Fibroblast of upper back skin (primary cell): ENCODE data around the gene CARD14.

Source experiments
- DNase-seq: peaks from one replicate; pipeline ENCODE4 v3.0.0-alpha.2; 2013

The CARD14 gene

DNA sequence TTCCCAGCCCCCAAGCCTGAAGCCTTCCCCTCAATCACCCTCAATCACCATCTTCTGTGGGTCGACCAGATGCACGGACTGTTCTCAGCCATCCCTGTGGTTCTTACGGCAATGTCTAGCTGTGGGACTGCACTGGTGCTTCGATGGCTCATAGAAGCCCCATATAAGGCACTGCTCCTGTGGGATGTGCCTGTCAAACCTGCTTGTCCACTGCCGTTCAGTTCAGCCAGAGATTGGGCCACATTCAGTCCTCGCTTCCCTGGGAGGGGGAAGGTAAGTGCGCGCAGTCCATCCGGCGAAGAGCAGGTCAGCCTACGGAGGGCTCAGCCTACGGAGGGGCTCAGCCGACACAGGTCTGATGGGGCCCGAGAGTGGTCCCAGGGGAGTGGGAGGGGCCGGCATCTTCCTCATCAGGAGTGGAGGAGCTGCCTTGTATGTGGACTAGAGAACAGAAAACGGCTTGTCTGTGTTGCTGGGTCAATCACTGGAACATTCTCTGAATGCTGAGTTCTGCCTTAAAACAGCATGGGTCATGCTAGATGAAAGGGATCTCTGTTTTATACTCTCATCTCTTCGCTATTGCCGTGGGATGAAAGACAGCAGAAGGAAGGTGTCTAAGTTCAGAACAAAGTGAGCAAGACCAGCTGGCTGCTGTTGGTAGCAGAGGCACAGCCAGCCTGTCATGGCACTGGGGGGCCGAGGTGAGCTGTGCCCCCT is at the start of gene CARD14:
CARD14 (plus strand) TSS at position 247 of the 717 bp plus-strand sequence. CDS start 11,409 bp downstream, outside the sequence.
- DNase-seq = no peak

DNA sequence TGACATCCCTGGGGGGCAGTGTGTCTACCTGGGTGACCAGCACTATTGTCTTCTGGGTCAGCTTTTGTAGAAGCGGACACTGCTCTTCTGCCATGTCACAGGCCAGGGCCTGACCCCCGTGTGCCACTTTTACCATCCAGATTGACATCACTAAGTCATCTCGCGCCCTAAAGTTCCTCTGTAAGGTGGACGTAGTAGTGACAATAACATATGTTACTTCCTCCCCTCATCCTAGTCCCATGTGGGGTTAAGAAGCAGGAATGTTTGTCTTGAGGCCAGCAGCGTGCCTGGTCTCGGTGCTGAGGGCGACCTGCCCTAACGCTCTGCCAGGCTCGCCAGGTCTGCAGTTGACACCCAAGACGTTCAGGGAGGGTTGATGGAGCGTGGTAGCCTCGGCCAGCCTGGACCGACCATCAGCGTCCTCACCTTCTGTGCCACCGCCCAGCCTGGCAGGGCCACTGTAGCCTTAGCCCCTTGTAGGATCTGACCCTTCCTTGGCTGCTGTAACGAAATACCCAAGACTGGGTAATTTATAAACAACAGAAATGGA is 47.7 kb upstream of the CARD14 start:
- no peak for DNase-seq

DNA sequence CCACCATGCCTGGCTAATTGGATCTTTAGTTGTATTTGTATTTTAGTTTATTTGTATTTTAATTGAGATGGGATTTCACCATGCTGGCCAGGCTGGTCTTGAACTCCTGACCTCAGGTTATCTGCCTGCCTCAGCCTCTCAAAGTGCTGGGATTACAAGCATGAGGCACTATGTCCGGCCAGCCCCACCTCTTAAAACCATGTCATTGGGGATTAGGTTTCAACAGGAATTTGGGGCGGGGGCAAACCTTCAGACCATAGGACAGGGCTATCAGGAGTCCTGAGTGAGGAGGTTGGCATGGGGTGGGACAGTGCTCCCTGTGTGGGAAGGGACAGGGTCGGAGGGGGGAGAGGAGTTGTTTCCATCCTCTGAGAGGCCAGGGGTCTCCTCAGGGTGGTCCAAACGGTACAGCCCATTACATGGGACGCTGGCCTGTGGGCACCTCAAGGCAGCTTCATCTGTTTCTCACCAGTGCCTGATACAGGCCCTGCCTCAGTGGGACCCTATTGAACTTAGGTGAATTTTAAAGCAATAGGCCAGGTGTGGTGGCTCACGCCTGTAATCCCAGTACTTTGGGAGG is 46.8 kb upstream of the CARD14 start:
- no peak for DNase-seq

DNA sequence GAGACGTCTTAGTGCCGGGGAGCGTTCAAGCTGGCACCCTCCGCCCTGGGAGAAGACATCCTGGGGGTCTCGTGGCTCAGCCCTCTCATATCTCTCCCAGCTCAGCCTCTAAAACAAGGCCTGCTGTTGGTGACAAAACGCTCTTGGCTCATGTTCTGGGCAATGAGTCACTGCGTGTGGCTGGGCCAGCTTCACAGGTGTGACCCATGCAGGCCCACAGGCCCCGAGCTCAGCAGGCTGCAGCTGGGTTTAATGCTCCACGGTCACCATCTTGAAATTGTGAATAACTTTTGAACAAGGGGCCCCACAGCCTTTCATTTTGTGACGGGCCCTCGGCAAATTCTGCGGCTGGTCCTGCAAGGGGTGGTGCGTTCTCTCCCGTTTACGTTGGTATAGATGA is 46.0 kb upstream of the CARD14 start:
- DNase-seq = peak; percentile 31

DNA sequence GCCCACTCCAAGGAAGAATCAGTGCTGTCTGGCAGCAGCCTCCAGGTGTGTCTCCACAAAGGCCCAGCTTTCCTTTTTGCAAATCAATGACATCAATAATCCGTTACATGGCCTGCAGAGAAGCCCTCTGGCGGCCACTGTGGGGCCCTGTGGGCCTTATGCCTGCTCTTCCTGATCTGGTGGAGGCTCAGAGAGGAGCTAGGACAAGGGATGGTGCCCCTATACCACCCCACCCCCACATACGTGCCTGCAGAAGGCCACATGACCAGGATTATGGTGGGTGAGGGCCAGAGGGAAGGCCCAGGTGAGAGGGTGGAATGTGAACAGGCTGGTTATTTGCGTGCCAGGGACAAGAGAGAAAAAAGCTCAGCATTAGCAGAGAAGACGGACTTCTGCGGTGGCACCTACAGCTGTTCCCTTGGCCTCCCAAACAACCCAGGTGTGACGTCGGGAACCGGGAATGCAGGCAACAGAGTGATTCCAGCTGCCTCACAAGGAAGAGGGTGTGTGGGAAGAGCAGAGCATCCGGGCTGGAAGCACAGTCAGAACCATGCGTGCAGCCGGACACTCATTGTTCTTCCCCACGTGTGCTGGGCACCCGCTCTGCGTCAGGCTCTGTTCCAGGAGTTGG is 45.4 kb upstream of the CARD14 start:
- peak; percentile 45 for DNase-seq

DNA sequence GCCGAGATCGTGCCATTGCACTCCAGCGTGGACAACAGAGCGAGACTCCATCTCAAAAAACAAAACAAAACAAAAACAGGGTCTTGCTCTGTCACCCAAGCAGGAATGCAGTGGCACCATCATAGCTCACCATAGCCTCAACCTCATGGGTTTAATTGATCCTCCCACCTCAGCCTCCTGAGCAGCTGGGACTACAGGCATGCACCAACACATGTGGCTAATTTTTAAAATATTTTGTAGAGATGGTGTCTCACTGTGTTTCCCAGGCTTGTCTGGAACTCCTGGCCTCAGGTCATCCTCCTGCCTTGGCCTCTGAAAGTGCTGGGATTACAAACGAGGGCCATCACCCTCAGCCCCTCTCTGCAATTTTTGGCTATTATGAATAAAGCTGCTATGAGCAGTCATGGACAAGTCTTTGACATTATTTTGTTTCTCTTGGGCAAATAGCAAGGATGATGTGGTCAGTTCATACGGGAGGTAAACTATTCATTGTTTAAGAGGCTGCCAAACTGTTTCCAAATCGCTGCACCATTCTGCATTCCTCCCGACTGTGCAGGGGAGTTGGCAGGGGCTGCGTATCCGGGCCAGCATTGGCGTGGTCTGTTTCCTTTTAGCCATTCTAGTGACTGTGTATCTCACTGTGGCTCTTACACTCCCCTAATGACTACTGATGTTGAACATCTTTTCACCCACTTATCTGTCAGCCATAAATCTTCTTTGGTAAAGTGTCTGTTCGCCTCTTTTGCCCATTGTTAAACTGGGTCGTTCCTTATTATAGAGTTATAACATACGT is 44.0 kb upstream of the CARD14 start:
- DNase-seq = peak; percentile 85

DNA sequence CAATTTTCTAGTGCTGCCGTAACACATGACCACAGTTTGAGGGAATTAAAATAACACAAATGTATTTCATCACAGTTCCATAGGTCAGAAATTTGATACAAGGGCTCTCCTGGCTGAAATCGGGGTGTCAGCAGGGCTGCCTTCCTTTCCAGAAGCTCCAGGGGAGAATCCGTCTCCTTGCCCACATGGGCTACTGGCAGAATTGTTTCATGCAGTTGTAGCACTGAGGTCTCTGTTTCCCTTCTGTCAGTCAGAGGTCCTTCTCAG is 43.4 kb upstream of the CARD14 start:
- DNase-seq = no peak

DNA sequence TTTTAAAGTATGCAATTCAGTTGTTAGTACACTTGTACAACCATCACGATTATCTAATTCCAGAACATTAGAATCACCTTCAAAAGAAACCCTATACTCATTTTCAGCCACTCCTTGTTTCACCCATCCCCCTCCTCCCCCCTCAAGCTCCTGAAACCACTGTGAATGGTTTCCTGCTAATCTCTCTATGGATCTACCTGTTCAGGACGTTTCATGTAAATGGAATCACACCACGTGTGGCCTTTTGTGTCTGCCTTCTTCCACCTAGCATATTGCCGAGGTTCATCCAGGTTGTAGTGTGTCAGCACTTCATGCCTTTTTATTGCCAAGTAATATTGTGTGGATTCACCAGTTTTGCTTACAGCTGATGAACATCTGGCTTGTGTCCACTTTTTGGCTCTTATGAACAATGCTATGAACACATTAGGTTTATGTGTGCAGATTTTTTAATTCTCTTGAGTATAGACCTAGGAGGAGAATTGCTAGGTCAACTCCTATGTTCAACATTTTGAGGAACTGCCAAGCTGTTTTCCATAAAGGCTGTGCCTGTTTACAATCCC is 40.7 kb upstream of the CARD14 start:
- DNase-seq = no peak

DNA sequence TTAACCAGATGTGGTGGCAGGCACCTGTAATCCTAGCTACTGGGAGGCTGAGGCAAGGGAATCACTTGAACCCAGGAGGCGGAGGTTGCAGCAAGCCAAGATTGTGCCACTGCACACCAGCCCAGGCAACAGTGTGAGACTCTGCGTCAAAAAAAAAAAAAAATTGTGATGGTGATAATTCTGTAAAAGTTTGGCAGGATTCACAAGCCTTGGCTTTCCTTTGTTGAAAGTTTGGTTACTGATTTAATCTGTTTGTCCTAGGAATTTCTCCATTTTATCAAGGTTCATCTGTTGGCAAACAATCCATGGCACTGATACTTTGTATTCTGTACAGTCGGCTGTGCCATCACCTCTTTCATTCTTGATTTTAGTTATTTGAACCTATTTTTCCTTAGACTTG is 38.8 kb upstream of the CARD14 start:
- no peak for DNase-seq

DNA sequence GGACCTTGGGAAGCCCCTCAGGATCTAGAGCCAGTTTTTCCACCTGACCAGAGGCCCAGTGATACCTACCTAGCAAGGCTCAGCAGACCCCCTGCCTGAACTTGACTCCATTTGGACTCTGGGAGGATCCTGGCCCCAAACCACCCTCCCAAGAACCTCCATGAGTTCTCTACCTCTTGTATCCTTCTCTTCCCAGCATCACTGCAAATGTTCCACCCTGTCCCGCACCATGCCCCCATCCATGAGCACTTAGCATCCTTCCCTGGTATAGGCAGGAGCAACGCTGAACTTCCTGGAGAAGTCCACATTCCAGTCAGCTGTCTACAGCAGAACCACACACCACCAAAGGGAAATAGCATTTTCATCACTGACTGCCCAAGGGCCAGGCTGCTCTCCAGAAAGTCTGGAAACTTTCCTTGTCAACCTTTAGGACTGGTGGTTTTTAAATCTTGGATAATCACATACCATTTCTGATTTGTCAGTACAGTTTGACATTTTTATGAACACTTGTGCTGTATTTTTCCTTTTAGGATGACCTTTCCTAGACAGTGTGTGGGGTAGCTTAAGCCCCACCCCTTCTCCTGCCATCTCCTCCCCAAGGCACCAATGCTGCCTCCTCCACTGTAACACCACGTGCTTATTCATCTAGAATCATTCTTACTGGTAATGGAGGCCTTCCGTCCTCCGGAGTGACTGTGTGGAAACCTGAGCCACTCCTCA is 36.8 kb upstream of the CARD14 start:
- no peak for DNase-seq

DNA sequence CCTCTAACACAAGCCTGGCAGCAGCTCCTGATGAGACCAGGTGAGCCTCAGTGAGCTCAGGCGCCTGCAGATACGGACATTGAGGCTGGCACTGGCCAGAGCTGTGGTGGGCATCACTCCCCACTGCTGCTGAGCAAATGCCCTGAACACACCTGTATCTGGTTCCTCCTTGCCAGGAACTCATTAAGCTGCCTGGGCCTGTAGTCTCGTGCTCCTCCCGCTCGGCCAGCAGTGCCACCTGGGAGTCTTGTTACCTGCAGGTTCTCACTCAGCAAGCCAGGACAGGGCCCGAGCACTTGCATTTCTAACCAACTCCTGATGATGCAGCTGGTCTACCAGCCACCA is 36.2 kb upstream of the CARD14 start:
- no peak for DNase-seq

DNA sequence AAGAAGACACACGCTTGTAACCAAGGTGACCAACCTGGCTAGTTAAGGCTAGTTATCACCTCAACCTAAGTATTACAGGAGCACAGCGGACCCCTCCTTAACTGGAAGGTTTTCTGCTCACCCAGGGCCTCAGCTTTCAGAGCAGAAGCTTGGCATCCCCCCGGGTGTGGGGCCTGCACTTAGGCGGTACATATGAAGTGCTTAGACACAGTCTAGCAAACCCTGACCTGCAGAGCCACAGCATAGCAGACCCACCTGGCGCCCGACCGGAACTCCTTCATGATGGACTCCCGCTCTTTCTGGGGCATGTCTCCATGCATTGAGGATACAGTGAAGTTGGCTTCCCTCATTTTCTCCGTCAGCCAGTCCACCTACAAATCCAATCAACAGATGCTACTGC is 32.7 kb upstream of the CARD14 start:
- DNase-seq = no peak

DNA sequence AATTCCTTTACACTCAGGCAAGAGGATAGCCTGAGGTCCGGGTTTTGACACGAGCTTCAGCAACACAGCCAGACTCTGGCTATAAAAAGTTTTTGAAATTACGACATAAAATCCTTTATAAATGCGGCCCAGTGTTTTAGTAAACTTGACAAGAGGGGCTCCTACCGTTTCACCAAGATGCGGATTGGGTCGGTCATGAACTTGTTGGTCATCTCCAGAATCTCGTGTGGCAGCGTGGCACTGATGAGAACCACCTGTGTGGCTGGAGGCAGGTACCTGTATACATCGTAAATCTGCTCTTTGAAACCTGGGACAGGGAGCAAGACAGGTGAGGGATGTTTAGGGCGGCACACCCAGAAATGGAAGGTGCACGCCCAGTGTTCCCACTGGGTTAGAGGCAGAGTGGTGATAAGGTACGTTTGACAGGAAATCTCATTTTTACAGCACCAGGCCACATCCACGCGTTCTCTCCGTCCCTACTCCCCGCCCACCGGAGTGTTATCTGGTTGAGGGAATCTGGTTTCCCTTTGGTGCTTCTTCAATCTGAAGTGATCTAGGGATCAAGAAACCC is 30.9 kb upstream of the CARD14 start:
- DNase-seq = no peak

DNA sequence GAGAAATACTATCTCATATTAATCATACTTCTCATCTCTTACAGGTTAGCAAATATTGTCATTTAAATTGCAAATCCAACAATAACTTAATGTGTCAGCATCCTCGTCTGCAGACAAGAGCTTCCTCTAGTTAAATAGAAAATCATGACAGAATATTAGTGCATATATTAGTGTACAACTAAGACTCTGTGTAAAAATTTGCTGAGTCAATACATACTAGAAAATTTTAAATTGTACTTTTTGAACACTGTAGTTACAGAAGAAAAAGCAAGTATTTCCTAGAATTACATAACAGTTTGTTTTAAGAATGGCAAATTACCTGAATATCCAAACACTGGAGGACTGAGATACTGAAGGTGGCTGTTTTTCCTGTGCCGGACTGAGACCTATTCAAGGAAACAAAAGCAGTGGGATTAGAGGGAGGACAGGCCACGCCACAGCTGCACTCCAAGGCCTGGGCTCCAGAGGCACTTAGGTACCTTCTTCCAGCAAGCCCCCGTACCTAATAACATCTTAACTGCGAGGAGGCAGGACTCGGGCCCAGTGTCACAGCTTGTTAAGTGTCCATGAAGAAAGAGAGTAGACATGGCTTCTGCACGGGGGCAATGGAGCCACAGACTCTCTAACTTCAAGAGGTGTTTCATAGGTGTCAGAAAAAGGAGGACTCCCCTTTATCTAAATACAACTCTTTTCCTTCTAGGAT is 28.2 kb upstream of the CARD14 start:
- no peak for DNase-seq

DNA sequence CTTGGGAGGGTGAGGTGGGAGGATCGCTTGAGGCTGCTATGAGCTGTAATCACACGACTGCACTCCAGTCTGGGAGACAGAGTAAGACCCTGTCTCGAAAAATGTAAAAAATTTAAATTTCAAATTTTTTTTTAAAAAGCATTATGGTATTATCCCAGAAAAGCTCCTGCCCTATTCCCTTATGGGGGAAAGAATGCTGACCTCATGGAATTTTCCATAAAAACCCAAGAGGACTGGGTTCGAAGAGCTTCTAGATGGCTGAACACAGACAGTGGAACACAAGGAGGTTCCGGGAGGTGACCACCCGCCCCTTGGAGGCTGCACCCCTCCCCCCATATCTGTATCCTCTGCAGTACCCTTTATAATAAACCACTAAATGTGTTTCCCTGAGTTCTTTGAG is 26.9 kb upstream of the CARD14 start:
- DNase-seq = no peak

DNA sequence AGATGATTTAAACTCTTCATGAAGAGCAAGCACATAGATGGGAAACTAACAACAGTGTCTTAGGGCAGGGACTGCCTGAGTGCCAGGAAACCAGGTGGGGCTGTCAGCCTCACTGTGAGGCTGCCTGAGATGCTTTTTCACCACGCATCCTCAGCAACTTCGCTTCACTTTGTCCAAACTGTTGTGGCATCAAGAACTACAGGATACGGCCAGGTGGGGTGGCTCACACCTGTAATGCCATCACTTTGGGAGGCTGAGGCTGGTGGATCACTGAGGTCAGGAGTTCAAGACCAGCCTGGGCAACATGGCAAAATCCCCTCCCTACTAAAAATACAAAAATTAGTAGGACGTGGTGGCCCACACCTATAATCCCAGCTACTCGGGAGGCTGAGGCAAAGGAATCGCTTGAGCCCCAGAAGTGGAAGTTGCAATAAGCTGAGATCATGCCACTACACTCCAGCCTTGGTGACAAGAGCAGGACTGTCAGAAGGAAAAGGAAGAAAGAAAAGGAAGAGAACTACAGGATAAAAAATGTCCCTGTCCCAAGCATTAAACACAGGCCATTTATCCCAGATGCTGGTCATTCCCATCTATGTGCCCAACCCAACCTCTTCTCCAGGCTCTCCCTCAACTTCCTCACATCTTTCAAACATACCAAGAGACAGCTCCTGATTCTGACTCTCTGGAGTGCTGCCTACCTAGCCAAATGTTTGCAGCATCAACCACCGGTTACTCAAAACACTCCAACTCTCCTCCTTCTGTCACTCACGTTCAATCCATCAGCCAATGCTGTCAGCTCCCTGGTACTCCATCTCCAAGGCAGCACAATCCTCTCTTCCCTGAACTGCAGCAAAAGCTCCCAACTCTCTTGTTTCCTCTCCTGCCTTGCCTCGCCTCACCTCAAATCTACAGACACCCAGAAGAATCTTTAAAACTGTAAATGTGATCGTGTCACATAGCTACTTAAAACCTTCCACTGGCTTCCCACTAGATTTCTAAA is 24.5 kb upstream of the CARD14 start:
- DNase-seq = no peak

DNA sequence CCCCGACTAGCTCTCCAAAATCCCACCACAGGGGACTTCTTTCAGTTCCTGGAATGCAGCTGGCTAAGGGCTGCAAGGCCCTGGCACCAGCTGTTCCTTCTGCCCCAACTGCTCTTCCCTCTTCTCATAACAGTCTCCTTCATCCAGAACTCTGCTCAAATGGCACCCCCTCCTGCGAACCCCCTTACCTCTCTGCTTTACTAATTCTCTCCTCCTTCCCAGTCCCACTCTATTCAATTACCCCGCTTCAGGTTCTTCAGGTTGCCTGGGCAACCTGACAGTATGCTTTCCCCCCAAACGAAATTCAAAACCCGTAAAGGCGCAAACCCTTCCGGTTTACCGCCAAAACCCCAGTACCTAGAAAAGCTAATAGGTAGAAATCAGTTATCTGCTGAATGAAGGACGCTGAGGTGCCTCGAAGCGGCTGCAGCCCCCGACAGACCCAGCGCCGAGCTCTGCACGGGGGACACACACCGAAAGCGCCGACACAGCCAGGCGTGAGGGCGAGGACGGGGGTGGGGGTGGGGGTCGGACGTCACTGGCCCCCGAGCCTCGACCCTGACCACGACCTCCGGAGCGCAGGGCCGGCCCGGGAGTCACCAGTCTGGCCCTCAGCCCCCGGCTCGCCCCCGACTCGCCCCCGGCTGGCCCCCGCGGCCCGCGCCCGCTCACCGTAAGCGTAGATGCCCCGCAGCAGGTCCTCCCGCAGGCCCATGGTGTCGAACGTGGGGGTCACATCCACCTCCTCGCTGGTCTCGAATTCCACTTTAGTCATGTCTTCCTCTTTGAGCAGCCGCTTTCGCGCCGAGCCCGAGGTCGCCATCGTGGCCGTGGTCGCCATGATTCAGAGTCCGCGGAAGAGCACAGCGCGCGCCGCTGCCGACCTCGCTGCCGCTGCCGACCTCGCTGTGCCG is 23.5 kb upstream of the CARD14 start:
- DNase-seq = no peak

DNA sequence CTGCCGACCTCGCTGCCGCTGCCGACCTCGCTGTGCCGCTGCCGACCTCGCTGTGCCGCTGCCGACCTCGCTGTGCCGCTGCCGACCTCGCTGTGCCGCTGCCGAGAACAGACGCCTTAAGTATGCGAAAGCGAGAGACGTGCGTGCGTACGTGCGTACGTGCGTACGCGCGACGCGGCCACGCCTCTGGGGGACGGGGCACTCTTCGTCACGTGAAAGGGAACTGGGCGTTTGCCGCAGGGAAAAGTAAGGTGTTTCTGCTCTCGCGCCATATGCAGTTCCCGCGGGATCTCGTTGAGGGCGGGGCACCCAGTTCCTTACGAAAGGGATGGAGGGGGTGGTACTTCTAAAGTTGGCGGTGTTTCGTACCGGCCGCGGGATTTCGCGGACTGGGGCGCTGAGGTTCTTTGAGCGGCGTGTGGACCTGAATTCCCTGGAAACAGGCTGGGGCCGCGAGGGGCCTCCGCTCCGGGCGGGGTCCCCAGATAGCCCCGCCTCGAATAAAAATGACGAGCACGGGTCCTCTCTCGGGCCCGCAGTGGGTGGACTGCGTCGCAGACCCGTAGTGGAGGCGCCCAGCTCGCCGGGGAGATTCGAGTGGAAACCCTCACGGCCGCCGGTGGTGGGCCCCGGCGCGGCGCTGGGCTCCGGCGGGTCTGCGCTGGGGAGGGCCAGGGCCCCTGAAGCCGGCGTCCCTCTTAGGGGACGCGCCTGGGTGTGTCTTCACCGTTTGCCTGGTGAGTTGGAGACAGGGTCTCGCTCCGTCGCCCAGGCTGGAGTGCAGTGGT is 22.6 kb upstream of the CARD14 start, which contains the start of gene EIF4A3:
EIF4A3 (minus strand) TSS at position 94 of the 788 bp plus-strand sequence. CDS start 167 bp downstream, outside the sequence.
- peak; percentile 99 for DNase-seq
